ENCODE measurements around the gene OR6P1.

OR6P1 gene

GRCh38 chr1:158570480-158570879 is at the start of gene OR6P1:
OR6P1 (minus strand) TSS chr1:158570580; CDS start chr1:158563604, 6,976 bp downstream.
- H3K27me3 Mint-ChIP-seq: peaks cover 40% of the 10 kb centered on the region
- ATAC-seq: no peak
- H3K9me3 Mint-ChIP-seq: no peaks in the 10 kb centered on the region
- H3K4me1 Mint-ChIP-seq: no peaks in the 10 kb centered on the region
- DNase-seq: no peak
- no peak within 1 kb of the TSS for H3K4me3 Mint-ChIP-seq
- no peak within 1 kb of the TSS for H3K27ac Mint-ChIP-seq

- no peaks in the 10 kb centered on the region for H3K4me1 Mint-ChIP-seq
- H3K27me3 Mint-ChIP-seq: peaks cover 12% of the 10 kb centered on the region
- no peak for ATAC-seq
- no peak overlapping the region for H3K4me3 Mint-ChIP-seq
- no peaks in the 10 kb centered on the region for H3K9me3 Mint-ChIP-seq
- no peak overlapping the region for H3K27ac Mint-ChIP-seq
- DNase-seq: no peak
Observed at GRCh38 chr1:158613764-158614163, 43.4 kb upstream of the OR6P1 start.

GRCh38 chr1:158611916-158612315 is 41.5 kb upstream of the OR6P1 start:
- no peak for DNase-seq
- H3K9me3 Mint-ChIP-seq: no peaks in the 10 kb centered on the region
- peaks cover 12% of the 10 kb centered on the region for H3K27me3 Mint-ChIP-seq
- H3K27ac Mint-ChIP-seq: no peak overlapping the region
- no peak overlapping the region for H3K4me3 Mint-ChIP-seq
- no peaks in the 10 kb centered on the region for H3K4me1 Mint-ChIP-seq
- ATAC-seq: no peak

GRCh38 chr1:158607296-158607695 is 36.9 kb upstream of the OR6P1 start:
- ATAC-seq (no peak), DNase-seq (no peak)
- no peaks in the 10 kb centered on the region for H3K9me3 Mint-ChIP-seq
- no peak overlapping the region for H3K4me3 Mint-ChIP-seq
- H3K27ac Mint-ChIP-seq: no peak overlapping the region
- H3K4me1 Mint-ChIP-seq: no peaks in the 10 kb centered on the region
- peaks cover 5% of the 10 kb centered on the region for H3K27me3 Mint-ChIP-seq

- ATAC-seq: no peak
- DNase-seq: no peak
- Mint-ChIP-seq H3K4me3 (no peak within 1 kb of the TSS), H3K9me3 (peaks cover 0 to under 1% of the 10 kb centered on the region in 2 donors), H3K4me1 (no peaks in the 10 kb centered on the region), H3K27me3 (peaks cover 8% of the 10 kb centered on the region), H3K27ac (no peak within 1 kb of the TSS)
Observed at GRCh38 chr1:158604968-158605367, 34.6 kb upstream of the OR6P1 start, which contains the start of gene OR10Z1. OR10Z1 (plus strand) TSS chr1:158605268; CDS start chr1:158606439, 1,171 bp downstream.

GRCh38 chr1:158600735-158601134 is 30.4 kb upstream of the OR6P1 start:
- Mint-ChIP-seq H3K9me3 (peaks cover 23 to 27% of the 10 kb centered on the region in 2 donors), H3K4me3 (no peak overlapping the region), H3K27me3 (peaks cover 15% of the 10 kb centered on the region), H3K27ac (no peak overlapping the region), H3K4me1 (no peaks in the 10 kb centered on the region)
- DNase-seq: no peak
- ATAC-seq: no peak

GRCh38 chr1:158586942-158587341 is 16.6 kb upstream of the OR6P1 start:
- H3K27me3 Mint-ChIP-seq: peaks cover 15% of the 10 kb centered on the region
- ATAC-seq (no peak), DNase-seq (no peak)
- no peak overlapping the region for H3K4me3 Mint-ChIP-seq
- H3K4me1 Mint-ChIP-seq: no peaks in the 10 kb centered on the region
- peaks cover 9 to 16% of the 10 kb centered on the region in 2 donors for H3K9me3 Mint-ChIP-seq
- H3K27ac Mint-ChIP-seq: no peak overlapping the region

GRCh38 chr1:158583962-158584361 is 13.6 kb upstream of the OR6P1 start:
- no peak overlapping the region for H3K4me3 Mint-ChIP-seq
- H3K27ac Mint-ChIP-seq: no peak overlapping the region
- no peaks in the 10 kb centered on the region for H3K4me1 Mint-ChIP-seq
- H3K9me3 Mint-ChIP-seq: peaks cover 7 to 13% of the 10 kb centered on the region in 2 donors
- no peak for DNase-seq
- peaks cover 22% of the 10 kb centered on the region for H3K27me3 Mint-ChIP-seq
- no peak for ATAC-seq

GRCh38 chr1:158579733-158580132 is 9.4 kb upstream of the OR6P1 start, which contains the start of gene OR10X1:
OR10X1 (minus strand) TSS chr1:158579899; CDS start chr1:158579899, 0 bp downstream.
- no peaks in the 10 kb centered on the region for H3K4me1 Mint-ChIP-seq
- ATAC-seq (no peak), DNase-seq (no peak)
- no peak within 1 kb of the TSS for H3K27ac Mint-ChIP-seq
- no peaks in the 10 kb centered on the region for H3K9me3 Mint-ChIP-seq
- peaks cover 24% of the 10 kb centered on the region for H3K27me3 Mint-ChIP-seq
- H3K4me3 Mint-ChIP-seq: no peak within 1 kb of the TSS

GRCh38 chr1:158577561-158577960 is 7.2 kb upstream of the OR6P1 start:
- no peaks in the 10 kb centered on the region for H3K9me3 Mint-ChIP-seq
- no peaks in the 10 kb centered on the region for H3K4me1 Mint-ChIP-seq
- H3K27me3 Mint-ChIP-seq: peaks cover 33% of the 10 kb centered on the region
- H3K4me3 Mint-ChIP-seq: no peak overlapping the region
- ATAC-seq: no peak
- no peak for DNase-seq
- no peak overlapping the region for H3K27ac Mint-ChIP-seq

GRCh38 chr1:158572226-158572625 is 1.8 kb upstream of the OR6P1 start:
- Mint-ChIP-seq H3K9me3 (no peaks in the 10 kb centered on the region), H3K4me1 (no peaks in the 10 kb centered on the region), H3K4me3 (no peak overlapping the region), H3K27me3 (peaks cover 40% of the 10 kb centered on the region), H3K27ac (no peak overlapping the region)
- no peak for ATAC-seq
- no peak for DNase-seq

- DNase-seq (no peak), ATAC-seq (no peak)
- peaks cover 0 to 5% of the 10 kb centered on the region in 2 donors for H3K9me3 Mint-ChIP-seq
- H3K4me1 Mint-ChIP-seq: no peaks in the 10 kb centered on the region
- H3K4me3 Mint-ChIP-seq: no peak overlapping the region
- H3K27ac Mint-ChIP-seq: no peak overlapping the region
- peaks cover 25% of the 10 kb centered on the region for H3K27me3 Mint-ChIP-seq
Observed at GRCh38 chr1:158564608-158565007, 5.8 kb downstream of the OR6P1 start.

GRCh38 chr1:158563853-158564252 is 6.5 kb downstream of the OR6P1 start:
- H3K27me3 Mint-ChIP-seq: peaks cover 25% of the 10 kb centered on the region
- H3K4me3 Mint-ChIP-seq: no peak overlapping the region
- H3K9me3 Mint-ChIP-seq: peaks cover 0 to 5% of the 10 kb centered on the region in 2 donors
- H3K4me1 Mint-ChIP-seq: no peaks in the 10 kb centered on the region
- no peak overlapping the region for H3K27ac Mint-ChIP-seq
- DNase-seq (no peak), ATAC-seq (no peak)

- ATAC-seq: no peak
- H3K27ac Mint-ChIP-seq: no peak overlapping the region
- no peak for DNase-seq
- H3K4me3 Mint-ChIP-seq: no peak overlapping the region
- no peaks in the 10 kb centered on the region for H3K4me1 Mint-ChIP-seq
- peaks cover 17% of the 10 kb centered on the region for H3K27me3 Mint-ChIP-seq
- peaks cover 0 to 5% of the 10 kb centered on the region in 2 donors for H3K9me3 Mint-ChIP-seq
Observed at GRCh38 chr1:158559696-158560095, 10.7 kb downstream of the OR6P1 start.

GRCh38 chr1:158554352-158554751 is 16.0 kb downstream of the OR6P1 start, which contains the start of gene OR6Y1:
OR6Y1 (minus strand) TSS chr1:158554405; CDS start chr1:158548105, 6,300 bp downstream.
- Mint-ChIP-seq H3K4me3 (no peak within 1 kb of the TSS), H3K9me3 (no peaks in the 10 kb centered on the region), H3K27me3 (peaks cover 6% of the 10 kb centered on the region), H3K27ac (no peak within 1 kb of the TSS), H3K4me1 (no peaks in the 10 kb centered on the region)
- no peak for DNase-seq
- ATAC-seq: no peak

- H3K4me1 Mint-ChIP-seq: no peaks in the 10 kb centered on the region
Observed at GRCh38 chr1:158552296-158552695, 18.1 kb downstream of the OR6P1 start.

GRCh38 chr1:158547533-158547932 is 22.8 kb downstream of the OR6P1 start:
- DNase-seq: no peak

More at GRCh38 chr1:158552296-158552695, 18.1 kb downstream of the OR6P1 start:
- Mint-ChIP-seq H3K27ac (no peak overlapping the region), H3K4me3 (no peak overlapping the region), H3K27me3 (peaks cover 9% of the 10 kb centered on the region), H3K9me3 (peaks cover under 1 to 5% of the 10 kb centered on the region in 2 donors)
- DNase-seq (no peak), ATAC-seq (no peak)

More at GRCh38 chr1:158547533-158547932, 22.8 kb downstream of the OR6P1 start:
- ATAC-seq: no peak
- Mint-ChIP-seq H3K4me1 (no peaks in the 10 kb centered on the region), H3K4me3 (no peak overlapping the region), H3K27ac (no peak overlapping the region), H3K27me3 (peaks cover 13% of the 10 kb centered on the region), H3K9me3 (peaks cover 5 to 11% of the 10 kb centered on the region in 2 donors)
